OCI-LY3 (cell line): Measurements from ENCODE around the gene ZNF354B.

Experiments used
- EZH2phosphoT487 ChIP-seq: fragments of 200-600 bp; shearing (Covaris generic); IDR thresholded peaks from 2 replicates; pipeline ENCODE4 v1.6.1; 2018; ENCODE audit warnings: antibody characterized with exemption, mixed run types, low read depth
- TF ChIP-seq, protein P1 (sequence below): fragments of 200-600, 300-600 bp; sonication (generic); IDR thresholded peaks from 2 replicates; pipeline ENCODE4 v1.5.1; 2014; ENCODE audit warnings: antibody characterized with exemption, low read length, low read depth

GRCh38 chr5:178872302-178872701, 12.5 kb downstream of the ZNF354B start:
- TF ChIP-seq, protein P1, sequence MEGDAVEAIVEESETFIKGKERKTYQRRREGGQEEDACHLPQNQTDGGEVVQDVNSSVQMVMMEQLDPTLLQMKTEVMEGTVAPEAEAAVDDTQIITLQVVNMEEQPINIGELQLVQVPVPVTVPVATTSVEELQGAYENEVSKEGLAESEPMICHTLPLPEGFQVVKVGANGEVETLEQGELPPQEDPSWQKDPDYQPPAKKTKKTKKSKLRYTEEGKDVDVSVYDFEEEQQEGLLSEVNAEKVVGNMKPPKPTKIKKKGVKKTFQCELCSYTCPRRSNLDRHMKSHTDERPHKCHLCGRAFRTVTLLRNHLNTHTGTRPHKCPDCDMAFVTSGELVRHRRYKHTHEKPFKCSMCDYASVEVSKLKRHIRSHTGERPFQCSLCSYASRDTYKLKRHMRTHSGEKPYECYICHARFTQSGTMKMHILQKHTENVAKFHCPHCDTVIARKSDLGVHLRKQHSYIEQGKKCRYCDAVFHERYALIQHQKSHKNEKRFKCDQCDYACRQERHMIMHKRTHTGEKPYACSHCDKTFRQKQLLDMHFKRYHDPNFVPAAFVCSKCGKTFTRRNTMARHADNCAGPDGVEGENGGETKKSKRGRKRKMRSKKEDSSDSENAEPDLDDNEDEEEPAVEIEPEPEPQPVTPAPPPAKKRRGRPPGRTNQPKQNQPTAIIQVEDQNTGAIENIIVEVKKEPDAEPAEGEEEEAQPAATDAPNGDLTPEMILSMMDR: no peak
- no peak for TF ChIP-seq EZH2phosphoT487
